Embryonic facial prominence (tissue), 1 donor: Measurements from ENCODE around the gene CCNB1IP1.
A peak's percentile ranks its signal among the peaks of the same experiment; 100 is the strongest.
"Not testable (repeated sequence)": the region's sequence is repeated elsewhere in the genome, so short reads cannot be mapped to it uniquely, and the experiment has no call there.

Experiments used
- DNase-seq: peaks from one replicate; pipeline ENCODE4 v3.0.0-alpha.2; 2016; ENCODE audit errors: extremely low spot score

The CCNB1IP1 gene

DNA sequence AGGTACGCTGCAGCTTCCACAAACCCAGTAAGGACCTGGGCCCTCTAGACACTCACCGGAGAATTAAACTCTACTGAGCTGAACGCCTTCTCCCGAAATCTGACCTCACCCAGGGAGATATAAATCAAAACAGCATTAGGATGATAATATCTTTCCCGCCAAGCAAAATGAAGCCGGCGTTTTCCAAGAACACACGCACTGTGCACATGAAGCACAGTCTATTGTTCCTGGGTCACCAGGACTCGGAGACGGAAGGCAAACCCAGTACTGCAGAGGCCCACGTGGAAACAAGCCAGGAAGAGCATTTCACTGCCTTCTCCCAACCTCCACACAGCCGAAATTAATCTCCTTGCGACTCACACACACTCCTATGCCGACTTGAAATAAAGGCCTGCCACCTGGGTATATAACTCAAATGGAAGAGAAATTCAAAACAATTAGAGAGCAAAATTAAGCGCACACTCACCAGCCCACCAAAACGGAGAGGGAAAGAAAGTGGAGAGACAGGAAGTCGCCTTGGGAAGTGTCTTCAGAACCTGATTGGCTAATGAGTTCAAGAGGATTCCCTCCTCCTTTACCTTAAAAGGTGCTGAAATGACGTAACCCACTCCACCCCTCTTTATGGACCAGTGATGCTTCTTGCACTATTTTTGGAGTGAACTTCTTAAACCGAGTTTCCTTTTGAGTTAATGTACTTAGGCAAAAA is at the start of gene CCNB1IP1:
CCNB1IP1 (minus strand) TSS at position 492 of the 706 bp plus-strand sequence. CDS start 16,756 bp downstream, outside the sequence.
- DNase-seq: peak; percentile 82

DNA sequence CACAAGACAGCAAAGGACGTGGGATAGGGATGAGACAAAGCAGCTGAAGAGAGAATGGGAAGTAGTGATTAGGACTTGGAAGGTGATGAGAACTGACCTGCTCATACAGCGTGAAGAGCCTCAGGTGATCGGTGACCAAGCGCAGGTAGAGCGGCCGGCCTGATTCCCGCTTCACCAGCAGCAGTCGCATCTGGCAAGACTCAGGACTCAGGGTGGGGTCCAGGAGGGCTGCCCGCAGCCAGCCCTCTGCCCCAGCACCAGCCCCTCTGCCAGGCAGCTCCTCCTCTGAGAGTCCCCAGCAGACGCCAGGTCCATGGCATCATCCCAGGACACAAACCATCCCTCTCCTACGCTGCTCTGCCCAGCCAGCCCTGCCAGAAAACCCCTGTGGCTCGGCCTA is 49.4 kb upstream of the CCNB1IP1 start:
- no peak for DNase-seq

DNA sequence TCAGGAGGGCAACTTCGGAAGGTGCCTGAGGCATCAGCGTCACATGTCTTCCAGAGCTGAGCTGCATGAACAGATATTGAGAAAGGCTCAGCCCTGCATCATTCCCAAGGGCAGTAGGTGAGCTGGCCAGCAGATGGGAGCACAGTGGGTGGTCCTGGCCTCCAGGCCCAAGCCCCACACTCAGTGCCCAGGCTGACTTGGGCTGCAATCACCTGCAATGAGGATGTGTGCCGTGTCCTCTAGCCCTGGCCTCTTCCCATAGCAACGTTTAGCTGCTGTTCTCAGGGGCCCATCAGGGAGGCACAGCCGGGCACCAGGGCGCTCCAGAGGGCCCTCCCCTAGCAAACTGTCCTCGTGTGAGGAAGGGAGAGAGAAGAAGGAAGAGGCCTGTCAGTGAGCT is 48.3 kb upstream of the CCNB1IP1 start:
- DNase-seq: no peak

DNA sequence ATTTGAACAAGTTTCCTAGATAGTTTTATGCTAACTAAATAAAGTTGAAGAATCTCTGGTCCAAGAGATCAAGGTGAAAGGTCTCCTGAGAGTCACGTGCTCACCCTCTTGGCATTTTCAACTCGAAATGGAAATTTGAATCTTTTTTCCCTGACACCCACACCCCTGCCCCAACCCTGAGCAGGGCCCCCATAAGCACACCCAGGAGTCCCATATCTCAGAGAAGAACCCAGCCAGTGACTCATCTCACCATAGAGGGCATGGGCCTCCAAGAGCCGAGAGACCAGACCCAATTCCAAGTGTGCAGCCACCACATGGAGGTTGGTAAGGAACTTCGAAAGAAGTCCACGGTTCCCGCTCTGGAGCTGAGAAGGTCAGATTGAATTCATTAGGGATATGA is 47.6 kb upstream of the CCNB1IP1 start:
- DNase-seq: no peak

- DNase-seq: no peak
These were observed 46.7 kb upstream of the CCNB1IP1 start for GRCh38 chr14:20379743-20380142.

DNA sequence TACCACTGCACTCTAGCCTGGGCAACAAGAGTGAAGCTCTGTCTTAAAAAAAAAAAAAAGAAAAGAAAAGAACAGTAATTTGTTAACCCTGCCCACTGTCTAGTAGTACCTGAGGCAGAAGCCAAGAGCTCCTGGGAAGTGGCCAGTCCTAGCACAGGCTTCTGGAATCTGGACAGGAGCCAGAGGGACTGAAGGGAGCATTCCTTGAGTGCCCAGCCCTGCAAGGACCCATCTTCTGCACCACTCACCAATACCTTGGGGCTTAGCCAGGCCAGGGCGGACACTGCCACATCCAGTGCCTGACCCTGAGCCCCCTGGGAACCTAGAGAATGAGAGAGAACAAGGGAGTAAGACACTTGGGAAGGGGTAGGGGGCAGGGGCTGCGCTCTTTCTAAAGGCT is 44.1 kb upstream of the CCNB1IP1 start:
- DNase-seq: no peak

- DNase-seq: no peak
These were observed 43.1 kb upstream of the CCNB1IP1 start for GRCh38 chr14:20376071-20376588.

- no peak for DNase-seq
These were observed 42.4 kb upstream of the CCNB1IP1 start for GRCh38 chr14:20375471-20375870.

DNA sequence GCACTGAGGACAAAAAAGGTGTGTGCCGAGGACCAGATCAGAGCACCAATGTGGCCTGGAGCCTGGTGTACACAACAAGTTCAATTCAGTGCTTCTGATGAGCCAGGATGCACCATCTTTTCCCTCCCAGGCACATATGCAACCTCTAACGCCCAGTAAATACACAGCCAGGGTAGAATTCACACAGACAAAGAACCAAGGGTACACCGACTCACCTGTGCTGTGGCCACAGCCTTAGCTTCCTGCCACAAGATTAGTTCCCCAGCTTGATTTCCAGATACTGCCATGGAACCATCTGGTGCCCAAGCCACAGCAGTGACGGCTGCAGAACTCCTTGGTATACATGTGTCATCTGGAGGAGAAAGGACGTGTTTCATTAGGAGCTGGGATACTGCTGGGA is 39.7 kb upstream of the CCNB1IP1 start:
- DNase-seq: no peak

GRCh38 chr14:20365928-20366327 is 32.8 kb upstream of the CCNB1IP1 start:
- no peak for DNase-seq

GRCh38 chr14:20358474-20358873 is 25.4 kb upstream of the CCNB1IP1 start:
- not testable (repeated sequence) for DNase-seq

- no peak for DNase-seq
These were observed 23.3 kb upstream of the CCNB1IP1 start for GRCh38 chr14:20356422-20356821.

GRCh38 chr14:20350860-20351259 is 17.8 kb upstream of the CCNB1IP1 start:
- no peak for DNase-seq

GRCh38 chr14:20350282-20350681 is 17.2 kb upstream of the CCNB1IP1 start:
- no peak for DNase-seq

DNA sequence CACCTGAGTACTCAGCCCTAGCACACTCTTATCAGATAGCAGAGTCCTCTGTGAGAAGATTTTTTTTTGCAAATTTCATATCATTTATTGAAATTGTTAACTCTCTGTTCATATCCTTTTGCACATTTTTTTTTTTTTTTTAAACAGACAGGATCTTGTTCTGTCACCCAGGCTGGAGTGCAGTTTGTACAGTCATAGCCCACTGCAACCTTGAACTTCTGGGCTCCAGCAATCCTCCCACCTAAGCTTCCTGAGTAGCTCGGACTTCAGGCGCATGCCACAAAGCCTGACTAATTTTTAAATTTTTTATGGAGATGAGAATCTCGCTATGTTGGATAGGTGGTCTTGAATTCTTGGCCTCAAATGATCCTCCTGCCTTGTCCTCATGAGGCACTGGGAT is 14.7 kb upstream of the CCNB1IP1 start:
- DNase-seq: no peak

GRCh38 chr14:20346713-20347112 is 13.6 kb upstream of the CCNB1IP1 start:
- DNase-seq: no peak

DNA sequence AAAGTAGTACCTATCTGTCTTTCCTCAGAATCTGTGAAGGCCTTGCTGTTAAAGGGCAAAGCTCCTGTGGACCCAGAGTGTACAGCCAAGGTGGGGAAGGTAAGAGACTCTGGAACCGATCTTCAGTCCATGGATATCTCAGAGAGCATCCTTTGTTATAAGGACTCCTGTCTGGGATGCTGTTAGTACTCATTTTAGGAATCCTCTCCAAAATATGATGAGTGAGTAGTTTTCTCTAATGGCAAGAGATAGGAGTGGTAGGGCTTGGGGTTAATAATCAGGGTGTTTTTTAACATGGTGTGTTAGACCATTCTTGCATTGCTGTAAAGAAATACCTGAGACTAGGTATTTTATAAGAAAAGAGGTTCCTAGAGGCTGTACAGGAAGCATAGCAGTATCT is 12.3 kb upstream of the CCNB1IP1 start:
- DNase-seq: no peak

DNA sequence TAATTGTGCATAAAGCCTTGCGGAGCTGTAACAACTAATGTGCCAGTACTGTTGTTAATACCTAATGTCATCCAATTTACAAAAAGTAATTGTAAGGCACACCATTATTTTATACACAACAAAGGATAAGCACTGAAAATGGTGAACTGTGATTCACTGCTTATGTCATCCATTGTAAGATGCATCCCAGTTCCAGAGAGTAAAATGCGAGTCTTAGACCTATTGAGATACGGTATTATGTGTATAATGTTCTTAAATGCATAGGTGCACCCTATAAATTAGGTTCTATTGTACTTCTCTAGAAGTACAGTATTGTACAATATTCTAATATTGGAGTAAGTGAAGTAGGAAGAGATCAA is 10.8 kb upstream of the CCNB1IP1 start:
- DNase-seq: peak; percentile 13

- peak; percentile 99 for DNase-seq
These were observed 10.2 kb upstream of the CCNB1IP1 start, which contains the start of gene PARP2 for GRCh38 chr14:20343092-20343861. PARP2 (plus strand) TSS chr14:20343635; CDS start chr14:20343642, 7 bp downstream.

GRCh38 chr14:20341646-20342045 is 8.6 kb upstream of the CCNB1IP1 start:
- no peak for DNase-seq

DNA sequence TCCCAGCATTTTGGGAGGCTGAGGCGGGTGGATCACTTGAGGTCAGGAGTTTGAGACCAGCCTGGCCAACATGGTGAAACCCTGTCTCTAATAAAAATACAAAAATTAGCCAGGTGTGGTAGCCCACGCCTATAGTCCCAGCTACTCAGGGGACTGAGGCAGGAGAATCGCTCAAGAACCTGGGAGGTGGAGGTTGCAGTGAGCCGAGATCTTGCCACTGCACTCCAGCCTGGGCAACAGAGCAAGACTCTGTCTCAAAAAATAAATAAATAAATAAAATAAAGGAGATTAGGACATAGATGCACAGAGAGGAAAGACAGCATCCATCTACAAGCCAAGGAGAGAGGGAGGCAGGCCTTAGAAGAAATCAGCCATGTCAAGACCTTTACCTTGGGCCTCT is 8.0 kb upstream of the CCNB1IP1 start:
- DNase-seq: not testable (repeated sequence)

DNA sequence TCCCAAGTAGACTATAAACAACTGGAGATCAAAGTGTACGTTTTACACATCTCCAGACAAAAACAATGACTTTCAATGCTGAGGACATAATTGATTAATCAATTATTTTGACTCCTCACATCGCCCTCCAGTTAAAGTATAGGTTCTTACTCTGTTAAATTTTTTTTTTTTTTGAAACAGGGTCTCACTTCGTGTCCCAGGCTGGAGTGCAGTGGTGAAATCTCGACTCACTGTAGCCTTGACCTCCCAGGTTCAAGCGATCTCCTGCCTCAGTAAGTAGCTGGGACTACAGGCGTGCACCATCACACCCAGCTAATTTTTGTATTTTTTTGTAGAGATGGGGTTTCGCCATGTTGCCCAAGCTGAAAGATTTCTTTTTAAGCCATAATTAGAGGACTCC is 938 bp upstream of the CCNB1IP1 start:
- DNase-seq: no peak

GRCh38 chr14:20333494-20333841 is 389 bp upstream of the CCNB1IP1 start:
- DNase-seq: no peak
